C4-2B (cell line): ENCODE measurements around the gene FIZ1.

Source experiments
- ZFX ChIP-seq: fragments of 450-650 bp; IDR thresholded peaks from 2 replicates; pipeline ENCODE4 v1.6.1; 2017
- TF ChIP-seq, protein P1 (sequence below): fragments of 450-650 bp; conservative IDR thresholded peaks from 2 replicates; pipeline ENCODE4 v1.5.1; 2017; ENCODE audit warnings: mild to moderate bottlenecking

DNA sequence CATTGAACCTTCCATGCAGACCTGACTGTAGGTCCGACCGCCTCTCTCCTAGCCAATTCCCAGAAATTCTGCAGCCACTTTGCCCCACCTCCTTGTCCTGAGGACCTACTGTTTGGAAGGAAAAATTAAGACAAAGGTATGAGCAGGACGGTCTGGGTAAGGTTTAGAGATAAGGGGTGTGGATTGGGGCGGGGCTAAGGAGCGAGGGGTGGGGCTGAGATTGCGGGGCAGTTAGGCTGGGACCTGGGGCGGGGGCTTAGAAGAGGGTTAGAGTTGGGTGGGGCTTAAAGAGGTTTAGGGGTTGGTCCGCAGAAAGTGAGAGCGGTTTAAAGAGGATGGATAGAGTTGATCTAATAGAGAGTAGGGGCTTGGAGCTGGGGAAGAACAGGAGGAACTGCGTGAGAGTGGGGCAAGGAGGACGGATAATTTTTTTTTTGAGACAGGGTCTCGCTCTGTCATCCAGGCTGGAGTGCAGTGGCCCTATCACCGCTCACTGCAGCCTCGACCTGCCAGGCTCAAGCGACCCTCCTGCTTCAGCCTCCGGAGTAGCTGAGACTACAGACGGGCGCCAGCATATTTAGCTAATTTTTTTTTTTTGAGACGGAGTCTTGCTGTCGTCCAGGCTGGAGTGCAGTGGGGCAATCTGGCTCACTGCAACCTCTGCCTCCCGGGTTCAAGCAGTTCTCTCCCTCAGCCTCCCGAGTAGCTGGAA, 4.4 kb upstream of the FIZ1 start:
- TF ChIP-seq, protein P1, sequence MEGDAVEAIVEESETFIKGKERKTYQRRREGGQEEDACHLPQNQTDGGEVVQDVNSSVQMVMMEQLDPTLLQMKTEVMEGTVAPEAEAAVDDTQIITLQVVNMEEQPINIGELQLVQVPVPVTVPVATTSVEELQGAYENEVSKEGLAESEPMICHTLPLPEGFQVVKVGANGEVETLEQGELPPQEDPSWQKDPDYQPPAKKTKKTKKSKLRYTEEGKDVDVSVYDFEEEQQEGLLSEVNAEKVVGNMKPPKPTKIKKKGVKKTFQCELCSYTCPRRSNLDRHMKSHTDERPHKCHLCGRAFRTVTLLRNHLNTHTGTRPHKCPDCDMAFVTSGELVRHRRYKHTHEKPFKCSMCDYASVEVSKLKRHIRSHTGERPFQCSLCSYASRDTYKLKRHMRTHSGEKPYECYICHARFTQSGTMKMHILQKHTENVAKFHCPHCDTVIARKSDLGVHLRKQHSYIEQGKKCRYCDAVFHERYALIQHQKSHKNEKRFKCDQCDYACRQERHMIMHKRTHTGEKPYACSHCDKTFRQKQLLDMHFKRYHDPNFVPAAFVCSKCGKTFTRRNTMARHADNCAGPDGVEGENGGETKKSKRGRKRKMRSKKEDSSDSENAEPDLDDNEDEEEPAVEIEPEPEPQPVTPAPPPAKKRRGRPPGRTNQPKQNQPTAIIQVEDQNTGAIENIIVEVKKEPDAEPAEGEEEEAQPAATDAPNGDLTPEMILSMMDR: no peak
- no peak for TF ChIP-seq ZFX
